ENCODE measurements around the gene ATG4D.

ATG4D gene

GRCh38 chr19:10580979-10581631 is 37.4 kb downstream of the ATG4D start:
- no peak overlapping the region for H3K4me3 ChIP-seq (ENCODE audit: low read depth, low read length)
- peak; percentile 98 for TF ChIP-seq CTCF (IDR thresholded peaks at IDR 0.05; ENCODE audit: borderline replicate concordance, insufficient read depth, low read depth, low read length)

DNA sequence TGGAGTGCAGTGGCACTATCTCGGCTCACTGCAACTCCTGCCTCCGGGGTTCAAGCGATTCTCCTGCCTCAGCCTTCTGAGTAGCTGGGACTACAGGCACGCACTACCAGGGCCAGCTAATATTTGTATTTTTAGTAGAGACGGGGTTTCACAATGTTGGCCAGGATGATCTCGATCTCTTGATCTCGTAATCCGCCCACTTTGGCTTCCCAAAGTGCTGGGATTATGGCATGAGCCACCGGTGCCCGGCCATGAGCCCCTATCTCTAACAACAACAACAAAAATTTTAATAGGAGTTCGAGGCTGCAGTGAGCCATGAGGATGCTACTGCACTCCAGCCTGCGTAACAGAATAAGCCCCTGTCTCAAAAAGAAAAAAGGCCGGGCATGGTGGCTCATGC is 38.4 kb downstream of the ATG4D start:
- H3K4me3 ChIP-seq (ENCODE audit: low read depth, low read length) = no peak overlapping the region
- no peak for TF ChIP-seq CTCF (IDR thresholded peaks at IDR 0.05; ENCODE audit: borderline replicate concordance, insufficient read depth, low read depth, low read length)

DNA sequence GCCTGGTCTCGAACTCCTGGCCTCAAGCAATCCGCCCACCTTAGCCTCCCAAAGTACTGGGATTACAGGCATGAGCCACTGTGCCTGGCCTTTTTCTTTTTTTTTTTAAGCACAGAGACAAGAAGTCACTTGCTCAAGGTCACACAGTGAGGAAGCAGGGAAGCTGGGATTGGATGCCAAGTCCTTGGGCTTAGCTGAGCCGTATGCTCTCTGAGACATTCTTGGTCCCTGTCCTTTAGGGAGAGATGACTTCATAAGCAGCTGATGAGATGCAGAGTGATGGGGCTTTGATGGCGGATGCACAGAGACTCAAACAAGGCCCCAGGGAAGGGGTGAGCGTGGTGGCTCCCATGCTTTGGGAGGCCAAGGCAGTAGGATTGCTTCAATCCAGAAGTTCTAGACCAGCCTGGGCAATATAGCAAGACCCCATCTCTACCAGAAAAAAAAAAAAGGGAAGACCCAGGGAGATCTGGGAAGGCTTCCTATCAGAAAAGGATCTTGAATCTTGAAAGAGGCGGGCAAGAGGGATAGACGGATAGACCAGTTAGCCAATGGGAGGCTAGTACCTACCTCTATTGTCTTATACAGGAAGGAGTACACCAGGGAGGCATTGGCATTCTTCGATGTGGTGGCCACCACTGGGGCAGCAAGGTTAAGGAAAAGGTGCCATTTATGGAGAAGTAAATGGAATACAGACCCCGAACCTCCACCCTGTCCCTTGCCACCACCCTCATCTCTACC is 39.5 kb downstream of the ATG4D start:
- H3K4me3 ChIP-seq (ENCODE audit: low read depth, low read length) = no peak overlapping the region

DNA sequence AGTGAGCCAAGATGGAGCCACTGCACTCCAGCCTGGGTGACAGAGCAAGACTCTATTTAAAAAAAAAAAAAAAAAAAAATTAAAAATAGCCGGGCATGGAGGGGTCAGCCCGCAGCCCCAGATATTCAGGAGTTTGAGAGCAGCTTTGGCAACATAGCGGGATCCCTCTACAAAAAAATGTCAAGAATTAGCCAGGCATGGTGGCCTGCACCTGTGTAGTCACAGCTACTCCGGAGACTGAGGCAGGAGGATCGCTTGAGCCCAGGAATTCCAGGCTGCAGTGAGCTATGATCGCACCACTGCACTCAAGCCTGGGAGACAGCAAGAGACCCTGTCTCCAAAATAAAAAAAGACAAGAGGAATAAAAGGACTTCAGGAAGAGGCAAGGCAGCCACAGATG is 42.7 kb downstream of the ATG4D start:
- H3K4me3 ChIP-seq (ENCODE audit: low read depth, low read length) = no peak overlapping the region
- TF ChIP-seq CTCF (IDR thresholded peaks at IDR 0.05; ENCODE audit: borderline replicate concordance, insufficient read depth, low read depth, low read length) = no peak

More for the DNA sequence above, 39.5 kb downstream of the ATG4D start:
- no peak for TF ChIP-seq CTCF (IDR thresholded peaks at IDR 0.05; ENCODE audit: borderline replicate concordance, insufficient read depth, low read depth, low read length)

GRCh38 chr19:10587022-10587838 is 43.5 kb downstream of the ATG4D start, which contains the start of gene AP1M2:
Gene AP1M2, minus strand, starts transcription at chr19:10587312. Its CDS starts 81 bp downstream, at chr19:10587231.
- no peak within 1 kb of the TSS for H3K4me3 ChIP-seq (ENCODE audit: low read depth, low read length)
- TF ChIP-seq CTCF (IDR thresholded peaks at IDR 0.05; ENCODE audit: borderline replicate concordance, insufficient read depth, low read depth, low read length) = no peak

- H3K4me3 ChIP-seq (ENCODE audit: low read depth, low read length) = no peak overlapping the region
- no peak for TF ChIP-seq CTCF (IDR thresholded peaks at IDR 0.05; ENCODE audit: borderline replicate concordance, insufficient read depth, low read depth, low read length)
These were observed 44.1 kb downstream of the ATG4D start for GRCh38 chr19:10587839-10588150.

Data from GM12875 (cell line).